SK-N-SH (cell line): ENCODE data around the gene SPATA25. TPM values are rescaled to one million over a fixed set of nuclear protein-coding genes. Genes with fewer than 3 reads are reported as not detected.

Experiments used
- CTCF ChIA-PET: fragments of 300-600, 350-600 bp; formaldehyde crosslinking; extraction: SDS; loops from one replicate; lab custom pipeline; 2021; lab: Yijun Ruan, JAX
- POLR2A ChIA-PET: fragments of 350-600 bp; sonication (Branson Sonifier 250); formaldehyde crosslinking; extraction: SDS; loops from one replicate; lab custom pipeline; 2020; ENCODE audit warnings: antibody characterized with exemption, inconsistent platforms; lab: Yijun Ruan, JAX
- DNase-seq: peaks from one replicate; pipeline ENCODE4 v3.0.0; 2012
- H2AFZ ChIP-seq: fragments of 200-600 bp; sonication (generic); 2 replicates; pipeline ENCODE4 v1.8.1; 2016; ENCODE audit warnings: antibody characterized with exemption, mild to moderate bottlenecking, low read depth
- H3F3A ChIP-seq: fragments of 200-600 bp; sonication (generic); replicated peaks from 2 replicates; pipeline ENCODE3; 2016; ENCODE audit warnings: antibody characterized with exemption, mild to moderate bottlenecking; ENCODE audit not compliant: insufficient read depth
- H3K27ac ChIP-seq, 2 experiments: fragments of 200-500 bp in 1 of 2; fragments of 200-600 bp in 1 of 2; sonication (Bioruptor generic) in 1 of 2; sonication (generic), shearing (Covaris generic) in 1 of 2; 2 replicates each; pipeline versions ENCODE4 v1.5.1 to v1.6.1; 2014 to 2016; ENCODE audit warnings: low read depth in 2 of 2, inconsistent platforms in 1 of 2, low read length in 1 of 2, mild to moderate bottlenecking in 1 of 2, mixed read lengths in 1 of 2
- H3K27me3 ChIP-seq: fragments of 200-600 bp; sonication (generic), shearing (Covaris generic); 2 replicates; pipeline ENCODE4 v1.6.1; 2016; ENCODE audit warnings: mixed run types; ENCODE audit not compliant: insufficient read depth
- H3K36me3 ChIP-seq, 2 experiments: fragments of 200-500 bp in 1 of 2; fragments of 200-600 bp in 1 of 2; sonication (Bioruptor generic) in 1 of 2; sonication (generic) in 1 of 2; replicated peaks in 1 of 2; 2 replicates each; pipeline versions ENCODE3 to v1.5.1; 2014 to 2016; ENCODE audit warnings: low read length in 1 of 2, mild to moderate bottlenecking in 1 of 2; ENCODE audit not compliant: insufficient read depth in 2 of 2, control insufficient read depth in 1 of 2
- H3K4me1 ChIP-seq, 2 experiments: fragments of 200-500 bp in 1 of 2; fragments of 200-600 bp in 1 of 2; sonication (Bioruptor generic) in 1 of 2; sonication (generic), shearing (Covaris generic) in 1 of 2; 2 replicates each; pipeline versions ENCODE4 v1.5.1 to v1.6.1; 2014 to 2016; ENCODE audit warnings: low read depth in 1 of 2, low read length in 1 of 2, mixed run types in 1 of 2; ENCODE audit not compliant: insufficient read depth in 2 of 2, control insufficient read depth in 1 of 2
- H3K4me2 ChIP-seq: fragments of 200-600 bp; sonication (generic), shearing (Covaris generic); 2 replicates; pipeline ENCODE4 v1.6.1; 2017; ENCODE audit warnings: mixed run types
- H3K4me3 ChIP-seq, 2 experiments: fragments of 200-500 bp in 1 of 2; fragments of 200-600 bp in 1 of 2; sonication (Bioruptor generic) in 1 of 2; sonication (generic), shearing (Covaris generic) in 1 of 2; 2 replicates each; pipeline versions ENCODE4 v1.5.1 to v1.8.1; 2014 to 2016; ENCODE audit warnings: low read depth in 2 of 2, inconsistent platforms in 1 of 2, low read length in 1 of 2, mild to moderate bottlenecking in 1 of 2, mixed read lengths in 1 of 2, moderate library complexity in 1 of 2
- H3K79me2 ChIP-seq: fragments of 200-600 bp; sonication (generic); 2 replicates; pipeline ENCODE4 v1.8.1; 2017; ENCODE audit warnings: mild to moderate bottlenecking; ENCODE audit not compliant: insufficient read depth
- H3K9ac ChIP-seq: fragments of 200-600 bp; sonication (generic); 2 replicates; pipeline ENCODE4 v1.6.1; 2017; ENCODE audit warnings: mixed run types
- H3K9me2 ChIP-seq: fragments of 200-600 bp; sonication (generic); 2 replicates; pipeline ENCODE4 v1.6.1; 2017; ENCODE audit warnings: mixed run types
- H3K9me3 ChIP-seq: fragments of 200-600 bp; sonication (generic); 2 replicates; pipeline ENCODE4 v1.6.1; 2017; ENCODE audit warnings: mixed run types, mild to moderate bottlenecking, moderate library complexity
- H4K20me1 ChIP-seq: fragments of 200-600 bp; sonication (generic); 2 replicates; pipeline ENCODE4 v1.6.1; 2017; ENCODE audit warnings: mild to moderate bottlenecking, mixed run types; ENCODE audit not compliant: insufficient read depth
- CHD2 ChIP-seq: fragments of 150-350 bp; IDR thresholded peaks from 2 replicates; pipeline ENCODE4 v1.6.1; 2018; ENCODE audit warnings: low read length; ENCODE audit not compliant: partially characterized antibody
- EZH2phosphoT487 ChIP-seq: fragments of 200-600 bp; sonication (generic); IDR thresholded peaks from 2 replicates; pipeline ENCODE4 v1.6.1; 2017; ENCODE audit warnings: low read depth, mixed run types, mild to moderate bottlenecking, antibody characterized with exemption, moderate library complexity, borderline replicate concordance
- FOSL2 ChIP-seq: IDR thresholded peaks from 2 replicates; pipeline ENCODE4 v1.4.0; 2012; ENCODE audit warnings: low read depth, mild to moderate bottlenecking, moderate library complexity, borderline replicate concordance
- FOXJ3 ChIP-seq: sonication (generic); formaldehyde crosslinking; IDR thresholded peaks from 2 replicates; pipeline ENCODE4 v1.5.1; 2020; ENCODE audit warnings: mild to moderate bottlenecking, missing genetic modification reagents
- FOXM1 ChIP-seq: IDR thresholded peaks from 2 replicates; pipeline ENCODE4 v1.4.0; 2012; ENCODE audit warnings: low read depth, mild to moderate bottlenecking
- JUND ChIP-seq: IDR thresholded peaks from 2 replicates; pipeline ENCODE4 v1.4.0; 2012
- MAX ChIP-seq: IDR thresholded peaks from 2 replicates; pipeline ENCODE4 v1.4.0; 2012; ENCODE audit warnings: low read depth
- MEF2A ChIP-seq: IDR thresholded peaks from 2 replicates; pipeline ENCODE4 v1.4.0; 2012; ENCODE audit warnings: low read depth, borderline replicate concordance
- POLR2AphosphoS5 ChIP-seq: IDR thresholded peaks from 2 replicates; pipeline ENCODE4 v1.6.1; 2012; ENCODE audit warnings: low read depth, low read length
- RAD21 ChIP-seq: IDR thresholded peaks from 2 replicates; pipeline ENCODE4 v1.6.1; 2012; ENCODE audit warnings: mild to moderate bottlenecking, low read length
- REST ChIP-seq: IDR thresholded peaks from 2 replicates; pipeline ENCODE4 v1.6.1; 2012; ENCODE audit warnings: mild to moderate bottlenecking, low read depth, low read length, moderate library complexity
- RFX5 ChIP-seq: IDR thresholded peaks from 2 replicates; pipeline ENCODE4 v1.6.1; 2012; ENCODE audit warnings: mild to moderate bottlenecking, improper control_type of control experiment, low read length
- RXRA ChIP-seq: IDR thresholded peaks from 2 replicates; pipeline ENCODE4 v1.4.0; 2012; ENCODE audit warnings: low read depth, mild to moderate bottlenecking, borderline replicate concordance
- SMC3 ChIP-seq: IDR thresholded peaks from 2 replicates; pipeline ENCODE4 v1.6.1; 2012; ENCODE audit warnings: low read depth, low read length, improper control_type of control experiment
- TAF1 ChIP-seq: IDR thresholded peaks from 2 replicates; pipeline ENCODE4 v1.6.1; 2012; ENCODE audit warnings: low read depth, mild to moderate bottlenecking, low read length, moderate library complexity, borderline replicate concordance
- TCF12 ChIP-seq: IDR thresholded peaks from 2 replicates; pipeline ENCODE4 v1.4.0; 2012
- USF2 ChIP-seq: fragments of 150-350 bp; IDR thresholded peaks from 2 replicates; pipeline ENCODE4 v1.6.1; 2017; ENCODE audit warnings: antibody characterized with exemption, low read length, low read depth, borderline replicate concordance
- polyA plus RNA-seq, 3 experiments: library from polyadenylated mRNA; depleted of rRNA; stranded (reverse); fragments of >200 nt; gene quantifications; 2 replicates each; pipeline ENCODE4 v1.2.3, GENCODE V29; 2012
- TF ChIP-seq, protein P1 (sequence below): IDR thresholded peaks from 2 replicates; pipeline ENCODE4 v1.4.0; 2012; ENCODE audit warnings: low read depth, borderline replicate concordance
- TF ChIP-seq, protein P2 (sequence below): fragments of 150-350 bp; IDR thresholded peaks from 2 replicates; pipeline ENCODE4 v1.6.1; 2016; ENCODE audit warnings: mild to moderate bottlenecking, low read depth, low read length

SPATA25 gene
- polyA plus RNA-seq, 1 of the 3 experiments (the other 2 are of a cell fraction): 1.3 TPM

GRCh38 chr20:45867819-45868176, 19.6 kb downstream of the SPATA25 start:
- CTCF ChIA-PET: interaction anchor here (1.2 kb wide), 1 partner anchor 119 kb away, joined by 3 read pairs; no protein-coding TSS in a partner anchor
- H4K20me1 ChIP-seq: no peaks in the 10 kb centered on the region
- peak overlapping the region; percentile 50 for H3K9ac ChIP-seq
- no peak for DNase-seq
- H3K9me3 ChIP-seq: no peaks in the 10 kb centered on the region
- no peaks in the 10 kb centered on the region for H3K79me2 ChIP-seq
- H3K36me3 ChIP-seq: no peaks in the 10 kb centered on the region
- POLR2A ChIA-PET: no interaction called here
- no peak overlapping the region for H3K4me3 ChIP-seq
- H3K4me2 ChIP-seq: 0 out of 2 replicates have a peak overlapping the region, but pooled peaks have one; percentile 34
- H3K9me2 ChIP-seq: no peaks in the 10 kb centered on the region
- 0 out of 2 replicates have a peak overlapping the region, but pooled peaks have one; percentile 26 for H2AFZ ChIP-seq
- no peaks in the 10 kb centered on the region for H3K27me3 ChIP-seq
- no peak for TF ChIP-seq EZH2phosphoT487
- no peak for TF ChIP-seq FOSL2
- TF ChIP-seq FOXM1: no peak
- no peak for TF ChIP-seq USF2
- TF ChIP-seq CHD2: no peak
- no peak for TF ChIP-seq MEF2A
- no peak for TF ChIP-seq POLR2AphosphoS5
- TF ChIP-seq MAX: no peak
- TF ChIP-seq, protein P1, sequence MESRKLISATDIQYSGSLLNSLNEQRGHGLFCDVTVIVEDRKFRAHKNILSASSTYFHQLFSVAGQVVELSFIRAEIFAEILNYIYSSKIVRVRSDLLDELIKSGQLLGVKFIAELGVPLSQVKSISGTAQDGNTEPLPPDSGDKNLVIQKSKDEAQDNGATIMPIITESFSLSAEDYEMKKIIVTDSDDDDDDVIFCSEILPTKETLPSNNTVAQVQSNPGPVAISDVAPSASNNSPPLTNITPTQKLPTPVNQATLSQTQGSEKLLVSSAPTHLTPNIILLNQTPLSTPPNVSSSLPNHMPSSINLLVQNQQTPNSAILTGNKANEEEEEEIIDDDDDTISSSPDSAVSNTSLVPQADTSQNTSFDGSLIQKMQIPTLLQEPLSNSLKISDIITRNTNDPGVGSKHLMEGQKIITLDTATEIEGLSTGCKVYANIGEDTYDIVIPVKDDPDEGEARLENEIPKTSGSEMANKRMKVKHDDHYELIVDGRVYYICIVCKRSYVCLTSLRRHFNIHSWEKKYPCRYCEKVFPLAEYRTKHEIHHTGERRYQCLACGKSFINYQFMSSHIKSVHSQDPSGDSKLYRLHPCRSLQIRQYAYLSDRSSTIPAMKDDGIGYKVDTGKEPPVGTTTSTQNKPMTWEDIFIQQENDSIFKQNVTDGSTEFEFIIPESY: no peak
- TF ChIP-seq TAF1: no peak
- TF ChIP-seq RAD21: no peak
- TF ChIP-seq JUND: no peak
- TF ChIP-seq TCF12: no peak
- TF ChIP-seq SMC3: no peak
- no peak for TF ChIP-seq RXRA
- TF ChIP-seq FOXJ3 (CRISPR knock-in tag): no peak
- TF ChIP-seq REST: no peak
- TF ChIP-seq, protein P2, sequence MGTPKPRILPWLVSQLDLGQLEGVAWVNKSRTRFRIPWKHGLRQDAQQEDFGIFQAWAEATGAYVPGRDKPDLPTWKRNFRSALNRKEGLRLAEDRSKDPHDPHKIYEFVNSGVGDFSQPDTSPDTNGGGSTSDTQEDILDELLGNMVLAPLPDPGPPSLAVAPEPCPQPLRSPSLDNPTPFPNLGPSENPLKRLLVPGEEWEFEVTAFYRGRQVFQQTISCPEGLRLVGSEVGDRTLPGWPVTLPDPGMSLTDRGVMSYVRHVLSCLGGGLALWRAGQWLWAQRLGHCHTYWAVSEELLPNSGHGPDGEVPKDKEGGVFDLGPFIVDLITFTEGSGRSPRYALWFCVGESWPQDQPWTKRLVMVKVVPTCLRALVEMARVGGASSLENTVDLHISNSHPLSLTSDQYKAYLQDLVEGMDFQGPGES: no peak
- no peak for TF ChIP-seq RFX5
- peaks cover 0 to 8% of the 10 kb centered on the region in 2 experiments; a peak in 1 of 4 replicates for H3K4me1 ChIP-seq
- peaks cover 8% of the 10 kb centered on the region for H3F3A ChIP-seq
- H3K27ac ChIP-seq: peak overlapping the region in 1 of 2 experiments; percentile 83; a peak in 2 of 4 replicates
